Measurements from ENCODE around the gene GPN2.

- TF ChIP-seq POLR2A (IDR thresholded peaks at IDR 0.05; ENCODE audit: low read depth, low read length) (no peak), TAF1 (IDR thresholded peaks at IDR 0.05; ENCODE audit: low read depth, low read length) (no peak), POLR2AphosphoS5 (IDR thresholded peaks at IDR 0.05; ENCODE audit: low read depth, low read length) (no peak), PAX5 (IDR thresholded peaks at IDR 0.05; ENCODE audit: insufficient read depth, low read length, severe bottlenecking) (no peak), SPI1 (IDR thresholded peaks at IDR 0.05; ENCODE audit: low read depth, low read length) (no peak), POU2F2 (IDR thresholded peaks at IDR 0.05; ENCODE audit: low read depth, low read length) (no peak)
Observed at GRCh38 chr1:26827663-26828062, 62.4 kb downstream of the GPN2 start.

Measured in GM12891 (cell line).